GM18508 (cell line): ENCODE results near the gene CCDC178.
"Not testable (repeated sequence)": the region's sequence is repeated elsewhere in the genome, so short reads cannot be mapped to it uniquely, and the experiment has no call there.

Experiments
- ATAC-seq: cut with Tn5 transposase; IDR thresholded peaks from one replicate; pipeline ENCODE4 v1.9.1; 2021; ENCODE audit warnings: moderate number of reproducible peaks; ENCODE audit not compliant: insufficient read depth, unreplicated experiment

CCDC178 gene

GRCh38 chr18:33239298-33239697, 201.2 kb downstream of the CCDC178 start:
- peak; percentile 53 for ATAC-seq

- ATAC-seq: peak; percentile 27
These were observed 208.2 kb downstream of the CCDC178 start for GRCh38 chr18:33232318-33232626.

GRCh38 chr18:33231474-33232317, 208.8 kb downstream of the CCDC178 start:
- ATAC-seq: peak; percentile 92

- no peak for ATAC-seq
These were observed 228.2 kb downstream of the CCDC178 start for GRCh38 chr18:33212363-33212762.

GRCh38 chr18:33210575-33211189, 229.8 kb downstream of the CCDC178 start:
- ATAC-seq: no peak

- no peak for ATAC-seq
These were observed 234.7 kb downstream of the CCDC178 start for GRCh38 chr18:33205777-33206176.

GRCh38 chr18:33201509-33201926, 239.0 kb downstream of the CCDC178 start:
- no peak for ATAC-seq

- ATAC-seq: no peak
These were observed 244.7 kb downstream of the CCDC178 start for GRCh38 chr18:33195795-33196194.

- no peak for ATAC-seq
These were observed 245.7 kb downstream of the CCDC178 start for GRCh38 chr18:33194793-33195192.

GRCh38 chr18:33184958-33185357, 255.6 kb downstream of the CCDC178 start:
- no peak for ATAC-seq

- no peak for ATAC-seq
These were observed 256.3 kb downstream of the CCDC178 start for GRCh38 chr18:33184175-33184574.

GRCh38 chr18:33183136-33183535, 257.4 kb downstream of the CCDC178 start:
- ATAC-seq: no peak

GRCh38 chr18:33181016-33181415, 259.5 kb downstream of the CCDC178 start:
- ATAC-seq: no peak

GRCh38 chr18:33169218-33169617, 271.3 kb downstream of the CCDC178 start:
- ATAC-seq: no peak

- not testable (repeated sequence) for ATAC-seq
These were observed 276.4 kb downstream of the CCDC178 start for GRCh38 chr18:33164121-33164520.

GRCh38 chr18:33161131-33161530, 279.4 kb downstream of the CCDC178 start:
- ATAC-seq: no peak

- ATAC-seq: no peak
These were observed 281.4 kb downstream of the CCDC178 start for GRCh38 chr18:33159151-33159550.

- no peak for ATAC-seq
These were observed 282.6 kb downstream of the CCDC178 start for GRCh38 chr18:33157893-33158292.

- ATAC-seq: no peak
These were observed 283.5 kb downstream of the CCDC178 start for GRCh38 chr18:33156906-33157470.

- ATAC-seq: no peak
These were observed 286.5 kb downstream of the CCDC178 start for GRCh38 chr18:33154049-33154448.

GRCh38 chr18:33152376-33152775, 288.1 kb downstream of the CCDC178 start:
- no peak for ATAC-seq

GRCh38 chr18:33147811-33148210, 292.7 kb downstream of the CCDC178 start:
- not testable (repeated sequence) for ATAC-seq
